Fibroblast of skin of abdomen (primary cell): ENCODE results near the gene TEX28.
"Not testable (repeated sequence)": the region's sequence is repeated elsewhere in the genome, so short reads cannot be mapped to it uniquely, and the experiment has no call there.

Experiments used
- DNase-seq: peaks from one replicate; pipeline ENCODE4 v3.0.0-alpha.2; 2013

Gene TEX28

DNA sequence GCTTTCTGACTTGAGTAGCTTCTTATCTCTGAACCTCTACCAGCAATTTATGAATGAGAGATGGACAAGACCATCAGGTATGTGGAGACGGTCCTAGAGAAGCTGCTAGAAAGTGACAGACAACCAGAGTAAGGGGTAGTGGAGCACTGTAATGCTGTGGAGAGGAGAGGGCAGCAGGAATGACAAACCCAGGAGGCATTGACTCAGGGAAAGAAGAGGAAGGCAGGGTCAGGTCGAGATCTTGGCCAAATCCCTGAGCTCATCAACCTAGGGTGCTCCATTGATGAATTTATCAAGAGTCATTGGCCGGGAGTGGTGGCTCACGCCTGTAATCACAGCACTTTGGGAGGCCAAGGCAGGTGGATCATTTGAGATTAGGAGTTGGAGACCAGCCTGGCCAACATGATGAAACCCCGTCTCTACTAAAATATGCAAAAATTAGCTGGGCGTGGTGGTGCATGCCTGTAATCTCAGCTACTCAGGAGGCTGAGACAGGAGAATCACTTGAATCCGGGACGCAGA lies 54.9 kb downstream of the TEX28 start:
- DNase-seq = not testable (repeated sequence)

- not testable (repeated sequence) for DNase-seq
Measured at GRCh38 chrX:154238939-154239559, 55.9 kb downstream of the TEX28 start.

GRCh38 chrX:154233620-154234019 lies 61.3 kb downstream of the TEX28 start:
- DNase-seq = not testable (repeated sequence)

DNA sequence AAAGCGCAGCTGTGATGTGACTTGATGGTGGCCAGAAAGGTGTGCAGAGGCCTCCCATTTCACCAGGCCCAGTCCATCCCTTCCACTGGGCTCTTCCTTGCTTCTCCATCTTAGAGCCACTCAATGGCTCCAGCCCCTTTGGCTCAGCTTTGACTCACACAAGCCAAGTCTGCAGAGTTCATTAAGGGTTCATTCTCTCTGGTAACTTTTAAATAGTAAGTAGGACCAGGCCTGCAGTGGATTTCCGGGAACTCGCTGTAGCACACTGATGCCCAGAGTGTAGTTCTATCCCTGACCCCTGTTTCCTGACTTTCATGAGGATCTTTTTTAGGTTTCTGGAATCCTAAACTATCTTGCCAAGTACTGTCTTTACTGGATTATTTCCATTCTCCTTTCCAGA lies 63.5 kb downstream of the TEX28 start:
- not testable (repeated sequence) for DNase-seq

GRCh38 chrX:154226706-154227105 lies 68.2 kb downstream of the TEX28 start:
- not testable (repeated sequence) for DNase-seq

- DNase-seq = not testable (repeated sequence)
Measured at GRCh38 chrX:154225292-154225691, 69.6 kb downstream of the TEX28 start.
